ENCODE measurements around the gene RRBP1. TPM values are rescaled to one million over a fixed set of nuclear protein-coding genes. Genes with fewer than 3 reads are reported as not detected.
"Not testable (repeated sequence)": the region's sequence is repeated elsewhere in the genome, so short reads cannot be mapped to it uniquely, and the experiment has no call there.

The RRBP1 gene
- total and polyA plus RNA-seq, 12 donors, result 23.5 to 71.3 (median 29.7) TPM

DNA sequence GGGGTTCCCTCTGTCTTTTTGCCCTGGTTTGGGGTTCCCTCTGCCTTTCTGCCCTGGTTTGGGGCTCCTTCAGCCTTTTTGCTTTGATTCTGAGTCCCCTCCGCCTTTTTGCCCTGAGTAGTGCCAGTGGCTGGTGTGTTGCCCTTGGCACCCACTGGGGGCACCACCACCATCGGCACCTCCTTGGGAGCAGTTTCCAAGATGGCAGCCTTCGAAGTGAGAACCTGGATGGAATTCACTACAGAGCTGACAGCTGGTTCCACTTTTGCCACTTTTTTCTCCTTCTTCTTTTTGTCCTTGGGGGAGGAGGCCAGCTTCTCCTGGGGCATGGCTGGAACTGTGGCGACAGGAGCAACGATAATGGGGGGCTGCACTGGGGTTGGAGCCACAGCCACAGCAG, 22.2 kb downstream of the RRBP1 start:
- Histone ChIP-seq H3K4me1 (peaks cover 8 to 68% (median 39%) of the 10 kb centered on the region in 9 donors), H3K36me3 (peaks cover 0 to 56% (median 12%) of the 10 kb centered on the region in 9 donors), H3K4me3 (no peak overlapping the region), H3K27me3 (no peaks in the 10 kb centered on the region), H3K27ac (peak overlapping the region in 1 of 10 donors; percentile 10), H3K9me3 (peaks cover 0 to 8% (median 0%) of the 10 kb centered on the region in 11 donors)
- TF ChIP-seq, protein P1, sequence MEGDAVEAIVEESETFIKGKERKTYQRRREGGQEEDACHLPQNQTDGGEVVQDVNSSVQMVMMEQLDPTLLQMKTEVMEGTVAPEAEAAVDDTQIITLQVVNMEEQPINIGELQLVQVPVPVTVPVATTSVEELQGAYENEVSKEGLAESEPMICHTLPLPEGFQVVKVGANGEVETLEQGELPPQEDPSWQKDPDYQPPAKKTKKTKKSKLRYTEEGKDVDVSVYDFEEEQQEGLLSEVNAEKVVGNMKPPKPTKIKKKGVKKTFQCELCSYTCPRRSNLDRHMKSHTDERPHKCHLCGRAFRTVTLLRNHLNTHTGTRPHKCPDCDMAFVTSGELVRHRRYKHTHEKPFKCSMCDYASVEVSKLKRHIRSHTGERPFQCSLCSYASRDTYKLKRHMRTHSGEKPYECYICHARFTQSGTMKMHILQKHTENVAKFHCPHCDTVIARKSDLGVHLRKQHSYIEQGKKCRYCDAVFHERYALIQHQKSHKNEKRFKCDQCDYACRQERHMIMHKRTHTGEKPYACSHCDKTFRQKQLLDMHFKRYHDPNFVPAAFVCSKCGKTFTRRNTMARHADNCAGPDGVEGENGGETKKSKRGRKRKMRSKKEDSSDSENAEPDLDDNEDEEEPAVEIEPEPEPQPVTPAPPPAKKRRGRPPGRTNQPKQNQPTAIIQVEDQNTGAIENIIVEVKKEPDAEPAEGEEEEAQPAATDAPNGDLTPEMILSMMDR (IDR thresholded peaks at IDR 0.05), result peak in 1 of 9 donors; percentile 9
- no peak for DNase-seq
- no peak for ATAC-seq
- intact Hi-C loops (cut with DNase I), result loop anchor here in 1 of 10 donors (5.0 kb wide), 1 partner anchor 238 kb away; no protein-coding TSS in a partner anchor
- WGBS, 2 donors, result 95 to 99% methylated on average over 5 of the region's 5 CpGs

DNA sequence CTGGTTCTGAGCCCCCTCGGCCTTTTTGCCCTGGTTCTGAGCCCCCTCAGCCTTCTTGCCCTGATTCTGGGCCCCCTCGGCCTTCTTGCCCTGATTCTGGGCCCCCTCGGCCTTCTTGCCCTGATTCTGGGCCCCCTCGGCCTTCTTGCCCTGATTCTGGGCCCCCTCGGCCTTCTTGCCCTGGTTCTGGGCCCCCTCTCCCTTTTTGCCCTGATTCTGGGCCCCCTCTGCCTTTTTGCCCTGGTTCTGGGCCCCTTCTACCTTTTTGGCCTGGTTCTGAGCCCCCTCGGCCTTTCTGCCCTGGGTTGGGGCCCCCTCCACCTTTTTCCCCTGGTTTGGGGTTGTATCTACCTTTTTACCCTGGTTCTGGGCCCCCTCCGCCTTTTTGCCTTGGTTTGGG, 22.7 kb downstream of the RRBP1 start:
- peaks cover 0 to 56% (median 12%) of the 10 kb centered on the region in 9 donors for H3K36me3 ChIP-seq
- ATAC-seq, H3K4me3 ChIP-seq, H3K9me3 ChIP-seq, H3K27me3 ChIP-seq, DNase-seq: not testable (repeated sequence)
- WGBS, 2 donors, result 100% methylated on average over 6 to 7 of the region's 7 CpGs
- intact Hi-C loops (cut with DNase I), result loop anchor here in 1 of 10 donors (5.0 kb wide), 1 partner anchor 238 kb away; no protein-coding TSS in a partner anchor
- H3K27ac ChIP-seq, result peak overlapping the region in 1 of 10 donors; percentile 10
- peaks cover 8 to 64% (median 39%) of the 10 kb centered on the region in 9 donors for H3K4me1 ChIP-seq

DNA sequence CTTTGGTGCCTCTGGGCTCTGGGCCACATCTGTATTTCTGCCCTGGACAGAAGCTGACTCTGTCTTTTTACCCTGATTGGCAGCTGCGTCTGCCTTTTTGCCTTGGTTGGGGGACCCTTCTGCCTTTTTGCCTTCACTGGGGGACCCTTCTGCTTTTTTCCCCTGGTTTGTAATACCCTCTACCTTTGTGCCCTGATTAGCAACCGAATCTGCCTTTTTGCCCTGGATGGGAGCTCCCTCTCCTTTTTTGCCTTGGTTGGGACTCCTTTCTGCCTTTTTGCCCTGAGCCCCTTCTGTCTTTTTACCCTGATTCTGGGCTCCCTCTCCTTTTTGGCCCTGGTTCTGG, 23.4 kb downstream of the RRBP1 start:
- DNase-seq (no peak), ATAC-seq (no peak)
- 97 to 98% methylated on average over 2 of the region's 2 CpGs for WGBS, 2 donors
- Histone ChIP-seq H3K27me3 (no peaks in the 10 kb centered on the region), H3K4me3 (no peak overlapping the region), H3K4me1 (peaks cover 8 to 61% (median 36%) of the 10 kb centered on the region in 9 donors), H3K27ac (no peak overlapping the region), H3K9me3 (peaks cover 0 to 8% (median 0%) of the 10 kb centered on the region in 11 donors), H3K36me3 (peaks cover 0 to 58% (median 12%) of the 10 kb centered on the region in 9 donors)
- TF ChIP-seq, protein P1 (IDR thresholded peaks at IDR 0.05), result no peak
- intact Hi-C loops (cut with DNase I), result loop anchor here in 1 of 10 donors (5.0 kb wide), 1 partner anchor 239 kb away; no protein-coding TSS in a partner anchor

DNA sequence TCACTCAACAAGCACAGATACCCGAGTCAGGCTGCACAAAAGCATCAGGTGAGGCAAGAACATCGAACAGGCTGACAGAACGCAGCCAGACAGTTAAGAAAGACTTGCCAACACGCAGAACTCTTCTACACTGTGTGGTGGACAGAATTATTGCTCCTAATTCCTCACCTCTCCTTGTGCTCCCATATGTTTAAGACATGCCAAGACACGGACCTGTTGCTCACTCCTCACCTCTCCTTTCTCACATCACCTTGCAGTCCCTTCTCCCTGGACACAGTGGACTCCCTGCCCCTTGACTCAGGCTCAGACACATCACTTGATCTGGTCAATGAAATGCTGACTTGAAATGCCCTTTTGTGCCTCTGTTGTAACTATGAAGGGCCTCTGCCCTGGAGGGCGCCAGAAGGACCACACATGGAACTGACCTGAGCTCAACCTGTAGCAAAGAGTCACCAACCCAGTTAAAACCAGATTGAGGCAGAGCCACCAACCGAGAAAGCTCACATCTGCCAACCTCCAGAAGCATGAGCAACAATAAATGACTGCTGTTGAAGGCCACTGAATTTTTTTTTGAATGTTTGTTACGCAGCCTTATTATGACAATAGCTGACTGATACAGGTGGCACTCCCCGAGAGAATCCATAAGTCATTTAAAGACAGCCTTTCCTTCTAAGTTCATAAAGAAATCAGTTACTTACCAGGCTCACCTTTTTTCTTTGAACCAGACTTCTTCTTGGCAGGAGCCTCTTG, 24.0 kb downstream of the RRBP1 start:
- peaks cover 0 to 62% (median 12%) of the 10 kb centered on the region in 9 donors for H3K36me3 ChIP-seq
- 93 to 94% methylated on average over 9 of the region's 9 CpGs for WGBS, 2 donors
- H3K27me3 ChIP-seq, result no peaks in the 10 kb centered on the region
- H3K4me1 ChIP-seq, result peaks cover 8 to 55% (median 35%) of the 10 kb centered on the region in 9 donors
- H3K27ac ChIP-seq, result no peak overlapping the region
- DNase-seq (no peak), ATAC-seq (no peak)
- intact Hi-C loops (cut with DNase I), result loop anchor here in 1 of 10 donors (5.0 kb wide), 1 partner anchor 239 kb away; no protein-coding TSS in a partner anchor
- TF ChIP-seq, protein P1 (IDR thresholded peaks at IDR 0.05), result no peak
- H3K9me3 ChIP-seq, result peaks cover 0 to 8% (median 0%) of the 10 kb centered on the region in 11 donors
- no peak overlapping the region for H3K4me3 ChIP-seq
